ENCODE results near the gene TMEM63A.

DNA sequence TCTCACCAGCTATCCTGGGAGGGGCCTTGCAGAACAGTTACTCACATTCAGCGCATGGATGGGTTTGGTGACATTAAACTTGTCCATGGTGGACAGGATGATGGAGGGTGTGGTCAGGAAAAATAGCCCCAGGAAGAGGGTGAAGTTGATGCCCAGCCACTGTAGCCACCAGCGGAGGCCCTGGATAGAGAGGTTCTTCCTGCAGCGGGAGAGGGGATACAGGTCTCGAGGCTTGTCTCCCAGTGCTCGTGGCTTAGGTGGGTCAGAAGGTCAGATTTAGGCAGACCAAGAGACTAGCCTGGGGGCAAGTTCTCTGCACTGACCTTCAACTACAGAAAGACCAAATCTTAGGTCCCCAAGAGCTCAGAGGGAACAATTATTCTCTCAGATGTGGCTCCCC, 23.0 kb downstream of the TMEM63A start:
- TF ChIP-seq, protein P1, sequence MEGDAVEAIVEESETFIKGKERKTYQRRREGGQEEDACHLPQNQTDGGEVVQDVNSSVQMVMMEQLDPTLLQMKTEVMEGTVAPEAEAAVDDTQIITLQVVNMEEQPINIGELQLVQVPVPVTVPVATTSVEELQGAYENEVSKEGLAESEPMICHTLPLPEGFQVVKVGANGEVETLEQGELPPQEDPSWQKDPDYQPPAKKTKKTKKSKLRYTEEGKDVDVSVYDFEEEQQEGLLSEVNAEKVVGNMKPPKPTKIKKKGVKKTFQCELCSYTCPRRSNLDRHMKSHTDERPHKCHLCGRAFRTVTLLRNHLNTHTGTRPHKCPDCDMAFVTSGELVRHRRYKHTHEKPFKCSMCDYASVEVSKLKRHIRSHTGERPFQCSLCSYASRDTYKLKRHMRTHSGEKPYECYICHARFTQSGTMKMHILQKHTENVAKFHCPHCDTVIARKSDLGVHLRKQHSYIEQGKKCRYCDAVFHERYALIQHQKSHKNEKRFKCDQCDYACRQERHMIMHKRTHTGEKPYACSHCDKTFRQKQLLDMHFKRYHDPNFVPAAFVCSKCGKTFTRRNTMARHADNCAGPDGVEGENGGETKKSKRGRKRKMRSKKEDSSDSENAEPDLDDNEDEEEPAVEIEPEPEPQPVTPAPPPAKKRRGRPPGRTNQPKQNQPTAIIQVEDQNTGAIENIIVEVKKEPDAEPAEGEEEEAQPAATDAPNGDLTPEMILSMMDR (IDR thresholded peaks at IDR 0.05): no peak
- TF ChIP-seq ZFX (IDR thresholded peaks at IDR 0.05; ENCODE audit: borderline replicate concordance): no peak
